ENCODE measurements around the gene KNCN.

The KNCN gene

DNA sequence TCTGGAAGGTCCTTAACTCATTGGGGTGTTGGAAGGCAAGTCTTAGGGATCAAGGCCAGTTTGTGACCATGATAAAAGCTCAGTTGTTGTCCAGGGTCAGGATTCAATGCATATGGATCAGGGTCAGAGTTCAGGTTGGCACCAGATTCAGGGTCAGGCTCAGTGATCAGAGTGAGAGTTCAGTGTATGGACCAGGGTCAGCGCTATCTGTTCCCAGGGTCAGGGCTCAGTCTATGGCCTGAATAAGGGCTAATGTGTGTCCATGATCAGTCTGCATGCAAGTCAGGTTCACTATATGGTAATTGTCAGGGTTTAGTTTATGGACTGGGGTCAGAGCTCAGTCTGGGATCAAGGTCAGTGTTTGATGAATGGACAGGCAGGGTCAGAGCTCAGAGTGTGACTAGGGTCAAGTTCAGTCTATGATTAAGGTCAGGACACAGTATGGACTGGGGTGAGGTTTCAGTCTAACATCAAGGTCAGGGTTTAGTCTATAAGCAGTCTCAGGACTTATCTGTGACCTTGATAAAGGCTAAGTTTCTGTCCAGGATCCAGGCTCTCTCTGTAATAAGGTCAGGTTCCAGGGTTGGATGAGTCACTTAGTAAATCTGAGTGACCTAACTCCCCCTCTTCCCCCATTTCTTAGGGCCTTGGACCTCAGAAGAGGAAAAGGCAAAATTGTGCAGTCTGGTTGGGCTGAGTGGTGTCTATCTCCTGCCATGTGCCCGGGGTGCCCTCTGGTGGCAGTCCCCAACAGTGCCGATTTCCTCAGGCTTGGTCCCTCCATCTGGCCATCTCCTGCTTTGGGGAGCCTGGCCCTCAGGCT lies 23.8 kb downstream of the KNCN start:
- in situ Hi-C loops (cut with HindIII; ENCODE audit: low sequenced_read_pairs), result no loop called here
- TF ChIP-seq, protein P1, sequence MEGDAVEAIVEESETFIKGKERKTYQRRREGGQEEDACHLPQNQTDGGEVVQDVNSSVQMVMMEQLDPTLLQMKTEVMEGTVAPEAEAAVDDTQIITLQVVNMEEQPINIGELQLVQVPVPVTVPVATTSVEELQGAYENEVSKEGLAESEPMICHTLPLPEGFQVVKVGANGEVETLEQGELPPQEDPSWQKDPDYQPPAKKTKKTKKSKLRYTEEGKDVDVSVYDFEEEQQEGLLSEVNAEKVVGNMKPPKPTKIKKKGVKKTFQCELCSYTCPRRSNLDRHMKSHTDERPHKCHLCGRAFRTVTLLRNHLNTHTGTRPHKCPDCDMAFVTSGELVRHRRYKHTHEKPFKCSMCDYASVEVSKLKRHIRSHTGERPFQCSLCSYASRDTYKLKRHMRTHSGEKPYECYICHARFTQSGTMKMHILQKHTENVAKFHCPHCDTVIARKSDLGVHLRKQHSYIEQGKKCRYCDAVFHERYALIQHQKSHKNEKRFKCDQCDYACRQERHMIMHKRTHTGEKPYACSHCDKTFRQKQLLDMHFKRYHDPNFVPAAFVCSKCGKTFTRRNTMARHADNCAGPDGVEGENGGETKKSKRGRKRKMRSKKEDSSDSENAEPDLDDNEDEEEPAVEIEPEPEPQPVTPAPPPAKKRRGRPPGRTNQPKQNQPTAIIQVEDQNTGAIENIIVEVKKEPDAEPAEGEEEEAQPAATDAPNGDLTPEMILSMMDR (IDR thresholded peaks at IDR 0.05; ENCODE audit: low read depth, low read length), result peak; percentile 98
- no peak overlapping the region for H3K4me3 ChIP-seq (ENCODE audit: low read depth, low read length)
- DNase-seq (ENCODE audit: low read depth, low spot score), result peak; percentile 64

GRCh38 chr1:46526691-46527291 lies 24.7 kb downstream of the KNCN start:
- in situ Hi-C loops (cut with HindIII; ENCODE audit: low sequenced_read_pairs), result no loop called here
- TF ChIP-seq, protein P1 (IDR thresholded peaks at IDR 0.05; ENCODE audit: low read depth, low read length), result no peak
- H3K4me3 ChIP-seq (ENCODE audit: low read depth, low read length), result no peak overlapping the region
- no peak for DNase-seq (ENCODE audit: low read depth, low spot score)

- H3K4me3 ChIP-seq (ENCODE audit: low read depth, low read length), result no peak overlapping the region
- in situ Hi-C loops (cut with HindIII; ENCODE audit: low sequenced_read_pairs), result no loop called here
- TF ChIP-seq, protein P1 (IDR thresholded peaks at IDR 0.05; ENCODE audit: low read depth, low read length), result no peak
- no peak for DNase-seq (ENCODE audit: low read depth, low spot score)
Observed at GRCh38 chr1:46526013-46526690, 25.3 kb downstream of the KNCN start.

- H3K4me3 ChIP-seq (ENCODE audit: low read depth, low read length), result no peak overlapping the region
- in situ Hi-C loops (cut with HindIII; ENCODE audit: low sequenced_read_pairs), result no loop called here
- no peak for DNase-seq (ENCODE audit: low read depth, low spot score)
- TF ChIP-seq, protein P1 (IDR thresholded peaks at IDR 0.05; ENCODE audit: low read depth, low read length), result no peak
Observed at GRCh38 chr1:46525253-46525983, 26.0 kb downstream of the KNCN start.

GRCh38 chr1:46524843-46525242 lies 26.6 kb downstream of the KNCN start:
- DNase-seq (ENCODE audit: low read depth, low spot score), result no peak
- TF ChIP-seq, protein P1 (IDR thresholded peaks at IDR 0.05; ENCODE audit: low read depth, low read length), result no peak
- in situ Hi-C loops (cut with HindIII; ENCODE audit: low sequenced_read_pairs), result no loop called here
- H3K4me3 ChIP-seq (ENCODE audit: low read depth, low read length), result no peak overlapping the region

Measured in astrocyte of the spinal cord (primary cell).